HuH-7 (cell line): ENCODE measurements around the gene ZNF444.
"Not testable (repeated sequence)": the region's sequence is repeated elsewhere in the genome, so short reads cannot be mapped to it uniquely, and the experiment has no call there.

ENCODE experiments used
- DNase-seq: peaks from one replicate; pipeline ENCODE4 v3.0.0; 2011; ENCODE audit warnings: low spot score

The ZNF444 gene

DNA sequence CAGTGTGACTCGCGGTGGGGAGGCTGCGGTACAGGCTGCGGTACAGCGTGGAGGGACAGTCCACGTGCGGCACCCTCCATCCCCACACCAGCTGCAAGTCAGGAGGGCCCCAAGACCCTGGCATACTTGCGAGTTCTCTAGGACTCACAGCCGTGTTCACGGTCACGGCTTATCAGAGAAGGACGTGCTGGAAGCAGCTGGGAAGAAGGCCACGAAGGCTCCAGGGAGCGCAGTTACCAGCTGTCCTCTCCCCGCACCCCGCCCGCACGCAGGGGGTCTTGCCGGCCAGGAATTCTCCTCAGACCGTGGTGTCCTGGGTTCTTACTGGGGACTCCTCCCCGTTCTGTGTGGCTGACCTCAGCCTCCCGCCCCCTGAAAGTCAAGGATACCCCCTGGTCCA, 6.2 kb downstream of the ZNF444 start:
- no peak for DNase-seq

DNA sequence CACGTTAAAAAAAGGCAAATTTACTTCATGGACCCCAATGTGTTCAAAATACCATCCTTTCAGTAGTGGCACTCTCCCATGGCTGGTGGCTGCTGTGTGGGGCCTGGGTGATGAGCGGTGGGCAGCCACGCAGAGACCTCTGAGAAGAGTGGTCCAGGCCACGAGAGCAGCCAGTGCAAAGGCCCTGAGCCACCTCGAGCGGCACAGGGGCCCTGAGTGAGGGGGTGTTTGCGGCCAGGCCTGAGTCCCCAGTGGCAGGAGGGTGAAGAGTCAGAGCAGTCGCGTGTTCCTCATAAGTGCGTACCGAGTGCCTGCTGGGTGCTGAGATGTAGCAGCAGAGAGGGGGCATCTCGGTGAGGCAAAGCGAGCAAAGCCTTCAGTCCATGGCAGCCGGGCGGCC, 7.0 kb downstream of the ZNF444 start:
- DNase-seq = no peak

DNA sequence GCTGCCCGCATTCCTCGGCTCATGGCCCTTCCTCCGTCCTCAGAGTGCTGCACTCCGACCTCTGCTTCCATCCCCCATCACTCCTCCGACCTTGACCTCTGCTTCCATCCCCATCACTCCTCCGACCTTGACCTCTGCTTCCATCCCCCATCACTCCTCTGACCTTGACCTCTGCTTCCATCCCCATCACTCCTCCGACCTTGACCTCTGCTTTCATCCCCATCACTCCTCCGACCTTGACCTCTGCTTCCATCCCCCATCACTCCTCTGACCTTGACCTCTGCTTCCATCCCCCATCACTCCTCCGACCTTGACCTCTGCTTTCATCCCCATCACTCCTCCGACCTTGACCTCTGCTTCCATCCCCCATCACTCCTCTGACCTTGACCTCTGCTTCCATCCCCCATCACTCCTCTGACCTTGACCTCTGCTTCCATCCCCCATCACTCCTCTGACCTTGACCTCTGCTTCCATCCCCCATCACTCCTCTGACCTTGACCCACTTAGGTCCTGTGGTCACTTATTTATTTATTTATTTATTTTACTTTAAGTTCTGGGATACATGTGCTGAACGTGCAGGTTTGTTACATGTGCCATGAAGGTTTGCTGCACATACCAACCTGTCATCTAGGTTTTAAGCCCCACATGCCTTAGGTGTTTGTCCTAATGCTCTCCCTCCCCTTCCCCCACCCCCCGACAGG, 8.0 kb downstream of the ZNF444 start:
- not testable (repeated sequence) for DNase-seq

DNA sequence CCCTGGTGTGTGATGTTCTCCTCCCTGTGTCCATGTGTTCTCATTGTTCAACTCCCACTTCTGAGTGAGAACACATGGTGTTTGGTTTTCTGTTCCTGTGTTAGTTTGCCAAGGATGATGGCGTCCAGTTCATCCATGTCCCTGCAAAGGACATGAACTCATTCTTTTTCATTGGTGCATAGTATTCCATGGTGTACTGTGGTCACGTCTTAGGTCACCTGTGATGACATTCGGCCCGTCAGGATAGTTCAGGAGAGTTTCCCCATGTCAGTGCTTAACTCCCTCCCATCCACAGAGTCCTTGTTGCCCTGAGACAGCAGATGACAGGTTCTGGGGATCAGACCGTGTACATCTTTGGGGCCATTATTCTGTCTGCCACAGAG, 8.6 kb downstream of the ZNF444 start:
- no peak for DNase-seq

DNA sequence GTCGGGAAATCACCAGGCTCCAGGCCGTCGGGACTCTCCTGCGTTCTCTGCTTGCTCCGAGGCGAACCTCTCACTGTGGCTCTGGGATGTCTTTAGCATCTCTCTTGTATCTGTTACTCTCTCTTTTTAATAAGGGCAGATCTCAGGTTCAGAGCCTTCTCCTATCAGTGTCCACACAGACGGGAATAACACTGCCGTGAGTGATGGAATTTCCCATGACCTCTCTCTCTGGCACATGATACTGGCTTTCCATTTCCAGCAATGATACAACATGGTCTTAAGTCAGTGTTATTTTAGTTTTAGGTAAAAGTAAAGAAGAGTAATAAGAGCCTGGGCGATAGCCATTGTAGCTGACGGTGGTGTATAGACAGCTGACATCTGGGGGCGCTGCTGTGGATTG, 9.3 kb downstream of the ZNF444 start:
- DNase-seq = no peak

DNA sequence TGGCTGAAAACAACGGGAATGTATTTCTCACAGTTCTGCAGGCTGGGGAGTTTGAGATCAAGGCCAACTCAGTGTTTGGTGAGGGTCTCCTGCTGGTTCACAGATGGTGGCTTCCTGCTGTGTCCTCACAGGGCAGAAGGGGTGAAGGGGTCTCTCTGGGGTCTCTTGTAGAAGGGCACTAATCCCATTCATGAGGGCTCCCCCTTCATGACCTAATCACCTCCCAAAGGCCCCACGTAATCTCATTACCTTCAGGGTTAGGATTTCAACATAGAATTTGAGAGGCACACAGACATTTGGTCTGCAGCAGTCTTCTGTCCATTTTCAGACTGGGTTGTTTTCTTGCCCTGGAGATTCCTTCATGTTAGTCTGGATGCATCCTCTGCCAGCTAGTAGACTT, 11.6 kb downstream of the ZNF444 start:
- DNase-seq = no peak

DNA sequence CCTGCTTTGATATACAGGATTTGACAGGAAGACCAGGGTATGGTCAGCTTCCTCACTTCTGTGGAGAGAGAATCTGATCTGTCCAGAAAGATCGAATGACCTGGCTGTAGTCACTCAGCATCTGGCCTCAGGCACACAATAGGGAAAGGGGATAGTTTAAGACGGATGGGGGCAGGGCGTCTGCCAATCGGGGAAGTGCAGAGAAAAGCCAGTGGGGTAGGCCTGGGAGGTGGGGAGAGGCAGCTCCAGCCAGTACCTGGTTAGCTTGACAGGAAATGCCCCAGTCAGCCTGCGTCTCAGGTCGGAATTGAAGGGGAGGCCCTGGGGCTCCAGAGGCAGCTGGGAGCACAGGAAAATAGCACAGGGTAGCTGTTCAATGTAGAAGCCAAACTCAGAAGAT, 12.4 kb downstream of the ZNF444 start:
- no peak for DNase-seq

DNA sequence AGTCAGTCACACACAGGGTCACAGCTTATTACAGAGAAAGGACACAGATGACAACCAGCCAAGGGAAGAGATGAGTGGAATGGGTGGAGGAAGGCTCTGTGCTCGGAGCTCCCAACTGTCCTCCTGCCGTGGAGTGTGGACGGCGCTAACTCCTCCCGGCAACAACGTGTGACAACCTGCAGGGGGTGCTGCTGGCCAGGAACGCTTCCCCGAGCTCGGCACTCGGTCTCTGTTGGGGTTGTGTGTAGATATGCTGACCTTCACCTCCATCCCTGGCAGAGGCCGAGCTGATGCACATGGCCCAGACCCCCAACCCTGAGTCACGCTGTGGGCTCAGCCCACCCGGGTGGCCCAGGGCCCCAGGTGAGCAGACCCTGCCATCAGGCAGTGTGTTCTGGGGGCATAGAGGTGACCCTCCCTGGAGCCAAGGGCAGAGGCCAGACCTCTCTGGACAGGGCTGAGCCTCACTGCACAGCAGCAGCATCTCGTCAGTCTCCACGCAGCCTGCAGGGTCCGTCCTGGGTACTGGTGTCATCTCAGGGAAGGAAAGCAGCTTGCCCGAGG, 14.1 kb downstream of the ZNF444 start:
- DNase-seq = peak; percentile 71

DNA sequence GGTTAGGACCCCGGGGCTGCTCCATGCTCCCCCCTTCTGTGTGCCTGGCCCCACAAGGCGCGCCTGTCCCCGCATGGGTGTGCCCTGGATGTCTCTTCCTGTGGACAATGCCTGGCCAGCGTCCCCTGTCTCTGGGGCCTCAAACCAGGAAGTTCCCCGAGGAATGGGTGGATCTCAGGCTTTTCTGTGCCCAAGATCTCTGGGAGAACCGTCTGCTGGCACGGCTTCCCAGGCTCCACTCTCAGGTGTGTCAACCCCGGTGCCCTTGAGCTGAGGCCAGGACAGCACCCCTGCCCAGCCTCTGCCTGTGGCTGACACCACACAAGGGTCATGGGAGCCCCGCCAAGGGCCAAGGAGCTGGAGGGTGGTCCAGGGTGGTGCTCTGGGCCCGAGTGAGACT, 15.7 kb downstream of the ZNF444 start:
- DNase-seq = no peak

DNA sequence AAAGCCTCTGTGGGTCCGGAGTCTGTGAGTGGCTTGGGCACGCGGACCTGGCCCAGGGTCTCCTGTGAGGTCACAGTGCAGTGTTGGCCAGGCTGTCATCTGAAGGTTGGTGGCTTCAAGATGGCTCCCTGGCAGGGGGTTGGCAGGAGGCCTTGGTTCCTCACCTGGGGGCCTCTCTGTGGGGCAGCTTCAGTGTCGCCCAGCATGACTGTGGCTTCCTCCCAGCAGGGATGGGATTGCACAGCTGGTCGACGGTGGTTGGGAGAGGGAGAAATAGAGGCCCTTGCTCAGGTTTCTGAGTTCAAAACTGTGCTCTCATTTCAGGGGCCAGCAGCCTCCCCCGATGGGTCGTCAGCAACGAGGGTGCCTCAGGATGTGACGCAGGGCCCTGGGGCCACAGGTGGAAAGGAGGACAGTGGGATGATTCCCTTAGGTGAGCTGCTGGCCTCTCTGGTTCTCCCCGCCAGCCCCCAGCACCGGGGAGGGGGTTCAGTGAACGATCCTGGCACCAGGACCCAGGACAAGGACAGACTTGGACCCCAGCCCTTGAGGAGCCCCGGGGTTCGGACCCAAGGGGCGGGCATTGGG, 17.2 kb downstream of the ZNF444 start:
- no peak for DNase-seq

DNA sequence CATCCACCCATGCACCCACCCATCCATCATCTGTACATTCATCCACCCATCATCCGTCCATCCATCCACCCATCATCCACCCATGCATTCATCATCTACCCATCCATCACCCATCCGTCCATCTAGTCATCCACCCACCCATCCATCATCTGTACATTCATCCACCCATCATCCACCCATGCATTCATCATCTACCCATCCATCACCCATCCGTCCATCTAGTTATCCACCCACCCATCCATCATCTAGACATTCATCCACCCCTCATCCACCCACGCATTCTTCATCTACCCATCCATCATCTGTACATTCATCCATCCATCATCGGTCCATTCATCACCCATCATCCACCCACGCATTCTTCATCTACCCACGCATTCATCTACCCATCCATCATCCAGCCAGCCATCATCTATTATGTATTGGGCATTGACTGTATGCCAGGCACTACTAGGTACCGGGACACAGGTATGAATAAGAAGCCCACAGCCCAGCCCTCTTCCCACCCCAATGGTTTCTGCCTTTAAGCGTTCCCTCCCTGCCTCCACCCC, 18.0 kb downstream of the ZNF444 start:
- no peak for DNase-seq

DNA sequence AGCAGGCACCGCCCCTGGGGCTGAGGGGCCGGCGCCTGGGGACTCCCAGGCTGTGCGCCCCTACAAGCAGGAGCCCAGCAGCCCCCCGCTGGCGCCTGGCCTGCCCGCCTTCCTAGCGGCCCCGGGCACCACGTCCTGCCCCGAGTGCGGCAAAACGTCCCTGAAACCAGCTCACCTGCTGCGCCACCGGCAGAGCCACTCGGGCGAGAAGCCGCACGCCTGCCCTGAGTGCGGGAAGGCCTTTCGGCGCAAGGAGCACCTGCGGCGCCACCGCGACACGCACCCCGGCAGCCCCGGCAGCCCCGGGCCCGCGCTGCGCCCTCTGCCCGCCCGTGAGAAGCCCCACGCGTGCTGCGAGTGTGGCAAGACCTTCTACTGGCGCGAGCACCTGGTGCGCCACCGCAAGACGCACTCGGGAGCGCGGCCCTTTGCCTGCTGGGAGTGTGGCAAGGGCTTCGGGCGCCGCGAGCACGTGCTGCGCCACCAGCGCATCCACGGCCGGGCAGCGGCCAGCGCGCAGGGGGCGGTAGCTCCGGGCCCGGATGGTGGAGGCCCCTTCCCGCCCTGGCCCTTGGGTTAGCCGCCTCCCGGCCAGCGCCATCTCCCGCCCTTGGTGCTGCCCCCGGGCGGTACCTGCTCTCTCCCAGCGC, 18.7 kb downstream of the ZNF444 start:
- DNase-seq = no peak

DNA sequence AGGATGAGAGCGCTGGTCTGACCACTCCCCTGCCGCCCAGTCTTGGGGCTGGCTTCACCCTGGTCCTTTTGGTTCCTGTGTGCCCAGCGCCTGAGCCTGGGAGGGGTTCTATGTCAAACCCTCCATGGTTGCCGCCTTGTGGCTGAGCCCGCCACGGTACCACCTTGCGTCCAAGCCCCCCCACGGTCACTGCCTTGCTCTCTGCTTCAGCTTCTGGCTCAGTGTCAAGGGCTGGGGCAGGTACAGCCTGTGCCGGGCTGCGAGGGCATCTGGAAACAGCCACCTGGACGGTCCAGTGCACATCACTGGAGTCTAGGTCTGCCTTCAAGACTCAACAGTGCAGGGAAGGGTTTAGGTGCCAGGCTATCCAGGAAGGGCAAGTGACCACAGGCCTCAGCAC, 20.4 kb downstream of the ZNF444 start:
- no peak for DNase-seq

DNA sequence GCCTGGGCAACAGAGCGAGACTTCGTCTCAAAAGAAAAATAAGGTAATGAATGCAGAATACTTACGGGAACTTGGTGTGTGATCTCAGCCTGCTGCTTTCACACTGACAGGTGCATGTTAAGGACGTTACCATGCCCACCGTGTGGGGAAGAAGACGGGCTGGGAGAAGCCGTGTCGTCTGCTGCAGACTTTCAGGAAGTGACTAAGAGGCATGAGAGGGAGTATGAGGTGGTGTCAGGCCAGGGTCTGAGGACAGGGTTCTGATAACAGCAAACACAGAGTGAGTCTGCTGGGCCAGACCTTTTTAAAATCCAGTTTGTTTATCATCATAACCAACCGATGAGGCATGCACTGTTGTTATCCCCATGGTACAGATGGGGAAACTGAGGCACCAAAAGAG, 21.2 kb downstream of the ZNF444 start:
- no peak for DNase-seq

DNA sequence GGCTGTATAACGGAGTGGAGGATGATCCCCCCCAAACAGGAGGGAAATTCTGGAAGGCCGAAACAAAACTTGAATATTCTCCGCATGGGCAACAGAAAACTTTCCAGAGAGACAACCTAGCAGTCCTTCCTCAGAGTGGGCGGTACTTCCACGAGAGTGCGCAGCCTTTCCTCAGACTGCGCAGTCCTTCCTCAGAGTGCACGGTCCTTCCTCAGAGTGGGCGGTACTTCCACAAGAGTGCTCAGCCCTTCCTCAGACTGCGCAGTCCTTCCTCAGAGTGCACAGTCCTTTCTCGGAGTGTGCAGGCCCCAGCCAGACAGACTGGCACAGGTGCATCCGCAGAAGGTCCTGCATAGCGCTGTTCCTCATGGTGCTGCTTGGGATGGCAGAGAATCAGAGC, 22.0 kb downstream of the ZNF444 start:
- no peak for DNase-seq

DNA sequence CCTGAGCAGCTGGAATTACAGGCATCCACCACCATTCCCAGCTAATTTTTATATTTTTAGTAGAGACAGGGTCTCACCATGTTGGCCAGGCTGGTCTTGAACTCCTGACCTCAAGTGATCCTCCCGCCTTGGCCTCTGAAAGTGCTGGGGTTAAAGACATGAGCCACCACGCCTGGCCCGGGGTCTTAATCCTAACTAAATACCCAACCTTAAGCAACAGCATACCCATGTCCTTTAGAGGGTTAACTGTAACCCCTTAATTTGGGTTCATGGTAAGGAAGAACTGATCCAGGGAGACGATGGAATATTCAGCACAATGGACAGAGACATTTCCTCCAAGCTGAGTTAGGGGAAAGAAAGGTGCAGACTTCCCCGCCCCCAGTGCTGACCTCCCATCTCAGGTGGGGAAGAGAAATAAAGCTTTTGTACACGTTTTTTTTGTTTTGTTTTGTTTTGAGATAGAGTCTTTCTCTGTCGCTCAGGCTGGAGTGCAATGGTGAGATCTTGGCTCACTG, 26.0 kb downstream of the ZNF444 start:
- DNase-seq = peak; percentile 77

DNA sequence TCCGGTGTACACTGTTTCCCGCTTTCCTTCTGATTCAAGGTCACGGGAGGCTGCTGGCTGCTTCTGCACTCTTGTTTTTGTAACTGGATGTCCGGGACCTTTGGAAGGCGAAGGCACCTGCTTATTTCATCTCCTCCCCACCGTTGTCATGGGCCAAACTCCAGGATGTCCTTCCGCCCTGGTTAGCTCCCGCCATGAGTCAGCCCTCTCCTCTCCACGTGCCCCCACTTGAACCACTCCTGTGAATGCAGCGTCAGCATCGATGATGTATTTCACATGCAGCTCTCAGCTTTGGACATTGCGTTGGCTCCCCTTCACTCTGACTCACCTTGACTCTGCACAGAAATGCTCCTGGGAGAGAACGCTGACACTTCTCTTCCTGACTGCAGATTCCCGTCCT, 29.2 kb downstream of the ZNF444 start:
- no peak for DNase-seq

DNA sequence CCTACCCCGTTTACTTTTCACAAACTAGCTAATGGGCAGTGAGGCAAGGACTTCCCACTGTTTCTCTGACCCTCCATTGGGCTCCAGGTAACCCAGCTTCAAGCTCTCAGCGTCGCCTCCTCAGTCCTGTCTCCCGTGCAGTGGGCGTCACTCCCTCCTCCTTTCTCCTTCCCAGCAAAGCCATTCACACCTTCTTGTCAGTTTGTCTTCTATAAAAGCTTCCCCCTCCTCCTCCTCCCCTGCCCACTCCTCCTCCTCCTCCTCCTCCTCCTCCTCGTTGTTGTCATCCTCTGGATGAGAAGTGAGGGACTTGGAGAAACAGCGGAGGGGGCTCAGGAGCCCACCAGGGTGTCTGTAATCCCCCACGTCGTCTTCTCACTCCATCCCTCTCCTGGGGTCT, 33.0 kb downstream of the ZNF444 start:
- DNase-seq = no peak

DNA sequence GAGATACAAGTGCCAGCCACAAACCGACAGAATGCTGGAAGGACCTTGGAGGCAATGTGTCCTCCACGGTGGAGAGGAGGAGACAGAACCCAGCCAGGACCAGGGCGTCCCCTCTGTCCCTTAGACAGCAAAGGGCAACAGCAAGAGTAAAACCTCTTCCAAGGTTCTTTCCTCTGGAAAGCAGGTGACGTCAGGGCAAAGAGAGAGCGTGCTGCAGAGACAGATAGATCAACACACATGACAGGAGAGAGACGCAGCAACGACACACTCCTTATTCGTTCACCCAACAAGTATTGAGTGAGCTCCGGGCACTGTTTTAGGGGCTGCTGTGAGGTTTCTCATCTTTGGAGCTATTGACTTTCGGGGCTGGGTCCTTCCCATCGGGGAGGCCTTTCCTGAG, 33.5 kb downstream of the ZNF444 start:
- DNase-seq = no peak

DNA sequence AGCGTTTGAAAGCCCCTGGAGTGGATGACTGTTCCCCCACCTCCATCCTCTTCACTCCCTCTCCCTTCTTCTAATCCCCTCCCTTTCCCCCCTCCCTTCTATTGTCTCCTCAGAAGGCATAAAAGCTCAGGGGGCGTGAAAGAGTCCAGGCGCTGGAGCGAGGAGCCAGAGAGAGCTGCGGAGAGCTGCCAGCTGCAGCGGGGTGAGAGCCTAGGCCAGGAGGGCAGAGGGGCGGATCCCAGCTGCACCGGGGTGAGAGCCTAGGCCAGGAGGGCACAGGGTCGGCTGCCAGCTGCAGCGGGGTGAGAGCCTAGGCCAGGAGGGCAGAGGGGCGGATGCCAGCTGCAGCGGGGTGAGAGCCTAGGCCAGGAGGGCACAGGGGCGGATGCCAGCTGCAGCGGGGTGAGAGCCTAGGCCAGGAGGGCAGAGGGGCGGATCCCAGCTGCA, 34.8 kb downstream of the ZNF444 start, which contains the start of gene GALP:
GALP (plus strand) TSS at position 148 of the 447 bp plus-strand sequence. CDS start 1,101 bp downstream, outside the sequence.
- not testable (repeated sequence) for DNase-seq

DNA sequence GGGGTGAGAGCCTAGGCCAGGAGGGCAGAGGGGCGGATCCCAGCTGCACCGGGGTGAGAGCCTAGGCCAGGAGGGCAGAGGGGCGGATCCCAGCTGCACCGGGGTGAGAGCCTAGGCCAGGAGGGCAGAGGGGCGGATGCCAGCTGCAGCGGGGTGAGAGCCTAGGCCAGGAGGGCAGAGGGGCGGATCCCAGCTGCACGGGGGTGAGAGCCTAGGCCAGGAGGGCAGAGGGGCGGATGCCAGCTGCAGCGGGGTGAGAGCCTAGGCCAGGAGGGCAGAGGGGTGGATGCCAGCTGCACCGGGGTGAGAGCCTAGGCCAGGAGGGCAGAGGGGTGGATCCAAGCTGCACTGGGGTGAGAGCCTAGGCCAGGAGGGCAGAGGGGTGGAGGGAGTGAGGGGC, 35.2 kb downstream of the ZNF444 start:
- not testable (repeated sequence) for DNase-seq

DNA sequence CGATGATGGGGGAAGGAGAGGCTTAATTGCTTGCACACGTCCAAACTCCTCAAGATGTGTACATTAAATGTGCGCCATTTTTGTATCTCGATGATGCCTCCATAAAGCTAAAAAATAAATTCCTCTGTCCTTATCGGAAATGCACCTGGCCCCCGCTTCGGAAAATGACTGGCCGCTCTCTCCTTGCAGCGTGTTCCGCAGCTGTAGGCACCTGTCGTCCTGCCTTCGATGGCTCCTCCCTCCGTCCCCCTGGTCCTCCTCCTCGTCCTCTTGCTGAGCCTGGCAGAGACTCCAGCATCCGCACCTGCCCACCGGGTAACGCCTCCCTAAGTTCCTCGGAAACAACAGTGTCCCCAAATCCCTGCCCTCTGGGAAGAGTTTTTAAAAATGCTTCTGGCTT, 35.8 kb downstream of the ZNF444 start:
- no peak for DNase-seq
